Forelimb muscle (tissue), 1 donor: ENCODE measurements around the gene CDC42SE1. TPM values are rescaled to one million over a fixed set of nuclear protein-coding genes. Genes with fewer than 3 reads are reported as not detected.

Experiments
- DNase-seq: peaks from one replicate; pipeline ENCODE4 v3.0.0-alpha.2; 2013; ENCODE audit warnings: low read depth
- polyA plus RNA-seq: library from polyadenylated mRNA; unstranded; fragments of 120-200 nt; gene quantifications from one replicate; pipeline ENCODE4 v1.2.1, GENCODE V29; 2013; ENCODE audit not compliant: insufficient read length

The CDC42SE1 gene
- polyA plus RNA-seq, 1 donor = 53.3 TPM

DNA sequence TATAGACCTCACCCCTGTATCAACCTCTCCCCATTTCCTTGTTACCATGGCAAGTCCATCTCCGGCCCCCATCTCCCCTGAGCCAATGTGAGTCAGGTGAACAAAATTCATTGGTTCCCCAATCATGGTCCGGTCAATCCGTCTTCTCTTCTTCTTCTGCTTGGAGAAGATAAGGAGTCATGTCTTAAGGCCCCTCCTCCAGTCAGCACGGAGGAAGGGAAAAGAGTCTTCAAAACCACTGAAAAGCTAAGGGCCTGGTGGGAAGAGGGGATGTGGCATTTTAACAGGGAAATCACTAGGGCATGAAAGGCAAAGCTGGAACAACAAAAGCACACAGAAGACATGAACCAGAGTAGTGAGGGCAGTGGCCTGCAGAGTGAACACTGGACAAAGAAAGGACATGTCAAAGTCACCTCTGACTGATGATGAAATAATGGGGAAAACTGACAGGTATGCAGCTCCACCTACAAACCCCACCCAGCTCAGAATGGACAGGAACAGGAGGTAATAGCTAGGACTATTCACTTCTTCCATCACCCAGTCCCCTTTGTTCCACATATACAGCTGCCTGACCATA is 4.4 kb downstream of the CDC42SE1 start:
- no peak for DNase-seq

DNA sequence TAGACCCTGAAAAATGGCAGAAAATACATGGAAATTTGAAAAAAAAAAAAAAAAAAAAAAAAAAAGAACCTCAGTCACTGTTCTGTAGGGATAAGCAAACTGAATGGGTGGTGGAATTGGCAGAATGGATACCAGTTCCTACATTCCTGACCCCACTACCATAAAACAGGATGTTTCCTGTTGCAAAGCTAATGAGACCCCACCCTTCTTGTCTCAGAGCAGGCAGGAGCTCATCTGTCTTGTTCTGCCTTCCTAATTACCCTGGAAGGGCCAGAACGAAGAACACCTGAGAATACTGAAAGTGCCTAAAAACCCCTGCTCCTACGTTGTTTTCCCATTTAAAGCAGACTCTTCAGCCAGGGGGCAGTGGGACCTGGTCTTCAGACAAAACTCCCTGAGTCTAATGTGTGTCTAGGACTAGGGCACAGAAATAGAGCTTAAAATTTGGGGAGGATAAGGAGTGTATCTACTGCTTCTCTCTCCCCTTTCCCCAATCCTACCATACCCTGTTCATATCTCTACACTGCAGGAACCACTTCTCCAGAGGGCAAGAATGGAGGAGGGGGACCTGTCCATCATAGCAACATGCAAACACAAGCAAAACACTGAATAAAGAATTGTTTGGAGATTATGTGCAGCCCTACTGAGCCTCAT is 7.9 kb downstream of the CDC42SE1 start:
- no peak for DNase-seq

DNA sequence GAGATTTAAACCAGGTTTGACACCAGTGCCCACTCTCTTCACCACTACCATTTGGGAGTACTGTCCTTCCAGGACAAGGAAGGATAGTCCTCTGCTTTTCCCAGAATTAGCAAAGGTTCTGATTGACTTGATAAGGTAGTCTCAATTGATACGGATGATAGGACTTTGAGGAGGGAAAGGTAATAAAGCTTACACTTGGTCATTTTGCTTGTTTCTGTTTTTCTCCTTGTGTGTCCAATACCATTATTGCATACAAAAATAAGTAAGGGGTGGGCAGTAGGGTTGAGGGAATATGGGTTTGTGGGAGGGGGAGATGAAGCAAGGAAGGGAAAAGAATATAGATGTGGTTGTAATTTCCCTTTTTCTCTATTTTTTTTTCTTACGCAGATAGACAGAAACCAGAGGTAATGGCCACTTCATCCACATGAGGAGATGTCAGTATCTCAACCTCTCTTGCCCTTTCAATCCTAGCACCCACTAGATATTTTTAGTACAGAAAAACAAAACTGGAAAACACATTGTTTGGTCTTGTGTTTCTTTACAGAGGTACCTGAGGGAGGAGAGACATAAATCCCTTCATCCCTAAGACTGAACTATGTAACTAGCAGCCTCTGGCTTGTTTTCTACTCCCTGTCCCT is 9.3 kb downstream of the CDC42SE1 start:
- DNase-seq = no peak

DNA sequence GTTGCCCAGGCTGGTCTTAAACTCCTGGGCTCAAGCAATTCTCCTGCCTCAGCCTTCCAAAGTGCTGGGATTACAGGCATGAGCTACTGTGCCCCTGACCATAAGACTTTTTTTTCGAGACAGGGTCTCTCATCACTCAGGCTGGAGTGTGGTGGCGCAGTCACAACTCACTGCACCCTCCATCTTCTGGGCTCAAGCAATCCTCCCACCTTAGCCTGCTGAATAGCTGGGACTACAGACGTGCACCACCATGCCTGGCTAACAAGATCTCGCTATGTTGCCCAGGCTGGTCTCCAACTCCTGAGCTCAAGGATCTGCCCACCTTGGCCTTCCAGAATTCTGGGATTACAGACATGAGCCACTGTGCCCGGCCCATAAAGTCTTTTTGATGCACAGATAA is 10.0 kb downstream of the CDC42SE1 start:
- DNase-seq = no peak

DNA sequence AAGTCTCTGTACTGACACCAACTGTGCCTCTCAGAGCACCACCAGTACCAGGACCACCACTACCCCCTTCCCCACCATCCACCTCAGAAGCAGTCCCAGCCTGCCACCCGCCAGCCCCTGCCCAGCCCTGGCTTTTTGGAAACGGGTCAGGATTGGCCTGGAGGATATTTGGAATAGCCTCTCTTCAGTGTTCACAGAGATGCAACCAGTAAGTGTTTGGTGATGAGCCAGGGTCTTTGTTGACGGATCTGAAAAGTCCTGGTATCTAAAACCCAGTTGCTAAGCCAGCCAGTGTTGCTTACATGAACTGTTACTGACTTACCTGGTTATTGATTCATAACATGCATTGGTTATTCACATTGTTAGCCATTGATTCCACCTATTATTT is 10.8 kb downstream of the CDC42SE1 start:
- DNase-seq = no peak

DNA sequence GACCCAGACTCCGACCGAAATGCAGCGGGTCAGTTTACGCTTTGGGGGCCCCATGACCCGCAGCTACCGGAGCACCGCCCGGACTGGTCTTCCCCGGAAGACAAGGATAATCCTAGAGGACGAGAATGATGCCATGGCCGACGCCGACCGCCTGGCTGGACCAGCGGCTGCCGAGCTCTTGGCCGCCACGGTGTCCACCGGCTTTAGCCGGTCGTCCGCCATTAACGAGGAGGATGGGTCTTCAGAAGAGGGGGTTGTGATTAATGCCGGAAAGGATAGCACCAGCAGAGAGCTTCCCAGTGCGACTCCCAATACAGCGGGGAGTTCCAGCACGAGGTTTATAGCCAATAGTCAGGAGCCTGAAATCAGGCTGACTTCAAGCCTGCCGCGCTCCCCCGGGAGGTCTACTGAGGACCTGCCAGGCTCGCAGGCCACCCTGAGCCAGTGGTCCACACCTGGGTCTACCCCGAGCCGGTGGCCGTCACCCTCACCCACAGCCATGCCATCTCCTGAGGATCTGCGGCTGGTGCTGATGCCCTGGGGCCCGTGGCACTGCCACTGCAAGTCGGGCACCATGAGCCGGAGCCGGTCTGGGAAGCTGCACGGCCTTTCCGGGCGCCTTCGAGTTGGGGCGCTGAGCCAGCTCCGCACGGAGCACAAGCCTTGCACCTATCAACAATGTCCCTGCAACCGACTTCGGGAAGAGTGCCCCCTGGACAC is 11.3 kb downstream of the CDC42SE1 start:
- DNase-seq = no peak

DNA sequence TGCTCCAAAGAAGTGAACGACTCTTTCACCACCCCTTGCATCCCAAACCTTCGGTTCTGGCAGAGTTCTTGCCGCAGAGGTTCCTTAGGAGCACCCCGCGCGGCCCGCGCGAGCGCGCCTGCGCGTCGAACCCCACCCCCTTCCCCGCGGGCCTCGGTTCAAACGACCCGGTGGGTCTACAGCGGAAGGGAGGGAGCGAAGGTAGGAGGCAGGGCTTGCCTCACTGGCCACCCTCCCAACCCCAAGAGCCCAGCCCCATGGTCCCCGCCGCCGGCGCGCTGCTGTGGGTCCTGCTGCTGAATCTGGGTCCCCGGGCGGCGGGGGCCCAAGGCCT is 11.9 kb downstream of the CDC42SE1 start, which contains the start of gene C1orf56:
C1orf56 (plus strand) TSS at position 161 of the 334 bp plus-strand sequence; CDS start at position 258, 97 bp downstream.
- DNase-seq = no peak

DNA sequence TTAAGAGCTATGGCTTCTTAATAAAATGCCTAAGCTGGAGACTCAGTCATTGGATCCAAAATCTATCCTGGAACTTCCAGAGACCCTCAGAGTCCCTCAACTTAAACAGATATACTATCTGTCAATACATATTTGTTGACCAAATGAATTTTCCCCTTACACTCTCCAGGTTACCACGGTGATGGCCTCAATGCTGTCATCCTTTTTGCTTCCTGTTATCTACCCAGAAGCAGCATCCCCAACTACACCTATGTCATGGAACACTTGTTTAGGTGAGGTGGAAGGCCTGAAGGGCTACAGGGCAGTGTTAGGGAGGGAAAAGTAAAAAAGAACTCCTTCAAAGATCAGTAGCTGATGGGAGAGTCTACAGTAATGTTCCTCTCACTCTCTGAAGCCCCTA is 16.3 kb downstream of the CDC42SE1 start:
- DNase-seq = no peak

DNA sequence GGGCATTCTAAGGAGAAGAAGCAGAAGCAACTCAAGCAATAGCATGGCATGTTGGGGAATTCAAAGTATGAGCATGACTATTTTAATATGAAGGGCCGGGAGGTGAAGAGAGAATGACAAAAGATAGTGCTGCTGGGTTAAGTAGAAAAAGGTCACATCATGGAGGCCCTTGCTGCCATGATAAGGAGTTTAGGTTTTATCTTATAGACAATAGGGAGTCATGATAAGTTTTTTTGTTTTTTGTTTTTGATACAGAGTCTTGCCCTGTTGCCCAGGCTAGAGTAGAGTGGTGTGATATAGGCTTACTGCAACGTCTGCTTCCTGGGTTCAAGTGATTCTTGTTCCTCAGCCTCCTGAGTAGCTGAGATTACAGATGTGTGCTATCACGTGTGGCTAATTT is 19.9 kb downstream of the CDC42SE1 start:
- no peak for DNase-seq

DNA sequence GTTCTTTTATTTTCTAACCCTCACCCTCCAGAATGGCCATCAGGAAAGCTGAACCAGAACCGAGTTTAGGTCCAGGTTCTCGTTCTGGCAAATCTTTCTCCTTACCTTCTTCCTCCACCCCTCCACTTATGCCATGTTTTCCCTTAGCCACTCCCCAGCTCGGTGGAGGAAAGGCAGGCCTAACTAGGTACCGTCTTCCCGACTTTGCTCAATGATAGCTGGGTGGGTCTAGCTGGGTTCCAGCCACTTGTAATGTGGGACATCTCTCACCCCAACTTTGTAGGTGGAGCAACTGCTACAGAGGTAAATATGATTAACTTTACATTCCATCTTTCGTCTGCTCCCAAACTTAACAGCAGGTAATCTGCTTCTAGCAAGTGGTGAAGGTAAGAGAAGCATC is 22.4 kb downstream of the CDC42SE1 start:
- DNase-seq = no peak

DNA sequence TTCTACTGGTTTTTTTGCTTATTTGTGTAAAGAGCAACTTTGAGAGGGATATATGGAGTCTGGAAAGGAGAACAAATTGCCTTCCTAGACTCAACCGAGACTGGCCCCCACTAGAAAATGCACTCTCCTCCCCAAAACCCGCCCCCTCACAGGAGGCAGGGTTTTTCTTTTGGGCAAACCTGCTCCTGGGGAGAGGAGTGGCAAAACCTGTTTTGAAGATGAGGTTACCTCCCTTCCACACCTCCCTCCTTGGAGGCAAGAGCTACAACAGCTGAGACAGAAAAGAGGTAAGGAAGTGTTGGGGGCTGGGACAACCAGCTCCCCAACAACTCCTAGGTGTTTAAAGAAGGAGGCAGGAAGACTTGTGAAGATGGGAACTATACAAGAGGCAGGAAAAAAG is 23.1 kb downstream of the CDC42SE1 start, which contains the start of gene BNIPL:
BNIPL (plus strand) TSS at position 231 of the 400 bp plus-strand sequence; CDS start at position 371, 140 bp downstream.
- DNase-seq = no peak

DNA sequence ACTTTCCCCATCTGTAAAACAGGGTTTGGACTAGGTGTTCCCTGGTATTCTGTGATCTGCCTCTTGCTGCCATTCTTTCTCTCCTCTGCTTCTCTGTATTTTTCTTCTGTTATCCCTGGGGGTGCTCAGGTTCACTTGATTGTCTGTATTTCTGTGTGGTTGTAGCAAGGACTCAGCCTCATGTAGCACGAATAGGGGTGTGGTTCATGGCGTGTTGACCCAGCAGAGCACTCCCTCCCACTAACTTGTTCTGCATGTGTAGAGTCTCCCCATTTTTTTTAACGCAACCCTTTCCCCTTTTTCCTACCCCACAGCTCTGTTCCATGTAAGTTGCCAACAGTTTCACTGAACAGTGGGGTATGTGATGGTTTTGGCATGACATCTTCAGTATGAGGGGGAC is 24.3 kb downstream of the CDC42SE1 start:
- DNase-seq = no peak

DNA sequence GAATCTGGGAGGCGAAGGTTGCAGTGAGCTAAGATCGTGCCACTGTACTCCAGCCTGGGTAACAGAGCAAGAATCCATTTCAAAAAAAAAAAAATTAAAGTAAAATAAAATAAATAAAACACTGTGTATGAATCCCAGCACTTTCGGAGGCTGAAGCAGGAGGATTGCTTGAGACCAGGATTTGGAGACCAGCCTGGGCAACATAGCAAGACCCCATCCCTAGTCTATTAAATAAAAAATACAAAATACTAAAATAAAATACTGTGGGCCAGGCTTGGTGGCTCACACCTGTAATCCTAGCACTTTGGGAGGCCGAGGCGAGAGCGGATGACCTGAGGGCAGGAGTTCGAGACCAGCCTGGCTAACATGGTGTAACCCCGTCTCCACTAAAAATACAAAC is 27.3 kb downstream of the CDC42SE1 start:
- DNase-seq = no peak

DNA sequence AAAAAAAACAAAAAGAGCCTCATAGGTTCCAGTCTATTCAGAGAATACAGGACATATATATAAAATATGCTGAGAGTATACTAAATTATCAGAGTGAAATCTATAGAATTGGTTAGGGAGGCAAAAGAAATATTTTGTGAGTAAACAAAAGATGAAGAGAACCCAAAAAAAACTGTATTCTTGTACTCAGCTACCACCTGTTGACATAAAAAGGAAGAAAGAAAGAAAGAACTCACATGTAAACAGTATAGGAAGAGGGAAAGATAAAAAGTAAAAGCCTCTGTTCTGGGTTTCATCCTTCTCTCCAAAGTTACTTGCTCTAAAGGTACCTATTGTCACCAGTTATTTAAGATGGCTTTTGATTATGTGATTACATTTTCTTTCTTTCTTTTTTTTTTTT is 33.0 kb downstream of the CDC42SE1 start:
- no peak for DNase-seq

DNA sequence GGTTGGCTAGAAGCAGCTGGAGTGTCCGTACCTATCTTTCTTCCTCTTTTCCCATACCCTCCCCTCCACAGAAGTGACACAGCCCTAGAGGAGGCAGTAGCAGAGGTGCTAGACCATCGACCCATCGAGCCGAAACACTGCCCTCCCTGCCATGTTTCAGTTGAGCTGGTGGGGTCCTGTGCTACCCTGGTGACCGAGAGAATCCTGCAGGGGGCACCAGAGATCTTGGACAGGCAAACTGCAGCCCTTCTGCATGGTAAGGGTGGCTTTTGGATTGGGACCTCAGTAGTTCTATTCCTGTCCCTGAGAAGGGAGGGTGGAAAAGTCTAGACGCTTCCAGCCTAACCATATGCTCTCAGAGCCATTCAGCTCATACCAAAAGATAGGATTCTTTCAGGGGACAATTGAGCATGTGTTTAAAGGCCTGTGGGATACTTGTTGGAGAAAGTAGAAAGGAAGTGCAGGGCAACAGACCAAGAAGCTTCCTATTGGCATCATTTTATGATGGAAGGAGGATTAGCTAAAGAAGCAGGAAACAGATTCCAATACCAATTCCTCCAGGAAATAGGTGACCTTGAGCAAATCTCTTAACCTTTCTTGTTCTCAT is 34.8 kb downstream of the CDC42SE1 start:
- DNase-seq = no peak

DNA sequence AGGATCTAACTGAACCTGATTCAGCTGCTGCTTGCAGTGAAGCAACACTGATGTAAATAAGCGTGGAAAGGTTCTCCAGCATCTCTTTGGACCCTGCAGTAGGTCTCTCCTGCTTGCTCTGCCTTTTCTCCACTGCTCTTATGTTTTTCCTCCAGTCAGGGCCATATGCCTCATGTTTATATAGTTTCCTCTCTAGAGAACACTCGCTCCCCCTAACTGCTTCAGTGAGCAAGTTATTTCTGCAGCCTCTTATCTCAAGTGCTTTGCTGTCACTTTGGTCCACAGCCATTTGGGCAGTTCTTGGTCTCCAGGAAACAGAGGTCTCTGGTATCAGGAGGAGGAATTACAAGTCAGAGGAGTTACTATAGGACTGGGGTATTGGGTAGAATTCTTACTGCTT is 45.9 kb downstream of the CDC42SE1 start:
- DNase-seq = no peak

DNA sequence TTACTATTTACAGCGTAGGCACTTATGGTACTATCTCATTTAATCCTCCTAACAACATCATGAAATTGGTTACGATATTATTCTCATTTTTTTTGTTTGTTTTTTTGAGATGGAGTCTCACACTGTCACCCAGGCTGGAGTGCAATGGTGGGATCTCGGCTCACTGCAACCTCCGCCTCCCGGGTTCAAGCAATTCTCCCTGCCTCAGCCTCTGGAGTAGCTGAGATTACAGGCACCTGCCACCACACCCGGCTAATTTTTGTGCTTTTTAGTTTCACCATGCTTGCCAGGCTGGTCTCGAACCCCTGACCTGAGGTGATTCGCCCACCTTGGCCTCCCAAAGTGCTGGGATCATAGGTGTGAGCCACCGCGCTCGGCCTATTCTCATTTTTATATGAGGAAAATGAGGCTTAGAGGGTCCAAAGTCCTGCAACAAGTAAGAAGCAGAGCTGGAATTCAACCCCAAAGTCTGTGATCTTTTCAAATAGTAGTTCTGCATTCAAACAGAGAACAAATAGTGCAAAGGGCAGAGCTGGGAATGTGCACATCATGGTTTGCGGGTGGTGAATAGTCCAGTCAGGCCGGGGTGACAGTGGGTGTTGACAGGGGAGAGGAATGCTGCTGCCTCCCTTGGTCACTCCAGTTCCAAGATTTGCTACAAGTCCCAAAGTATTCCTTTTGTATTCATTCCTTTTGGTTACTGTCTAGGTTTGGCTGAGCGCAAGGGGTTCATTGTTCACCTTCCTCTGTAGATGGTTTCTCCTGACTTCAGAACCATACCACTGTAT is 46.5 kb downstream of the CDC42SE1 start:
- DNase-seq = no peak

DNA sequence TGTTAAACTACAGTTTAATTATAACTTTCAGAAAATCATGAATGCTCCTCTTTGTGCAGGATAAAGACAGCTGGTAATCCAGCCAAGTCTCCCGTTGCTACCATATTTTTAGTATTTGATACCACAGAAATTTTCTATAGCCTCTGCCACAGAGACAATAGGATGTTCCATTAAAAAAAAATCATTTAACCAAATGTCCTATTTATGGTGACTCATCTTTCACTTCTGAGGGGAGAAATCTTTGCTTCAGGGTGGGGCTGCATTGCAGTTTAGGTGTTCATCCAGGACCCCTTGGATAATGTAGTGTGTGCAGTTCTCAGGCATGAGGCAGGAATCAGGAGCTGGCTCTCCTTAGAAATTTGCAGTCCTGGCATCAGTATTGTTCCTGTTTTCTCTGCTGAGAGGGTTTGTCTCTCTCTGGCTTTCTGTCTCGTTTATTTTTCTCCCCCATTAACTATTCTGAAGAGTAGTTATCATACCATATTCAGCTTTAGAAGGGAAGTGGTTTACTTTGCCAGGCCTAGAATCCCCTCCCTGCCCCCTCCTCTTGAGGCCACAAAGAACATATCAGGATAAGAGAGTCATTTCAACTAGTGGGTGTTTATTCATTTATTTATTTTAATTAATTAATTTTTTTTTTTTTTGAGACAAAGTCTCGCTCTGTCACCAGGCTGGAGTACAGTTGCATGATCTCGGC is 48.1 kb downstream of the CDC42SE1 start:
- DNase-seq = no peak

DNA sequence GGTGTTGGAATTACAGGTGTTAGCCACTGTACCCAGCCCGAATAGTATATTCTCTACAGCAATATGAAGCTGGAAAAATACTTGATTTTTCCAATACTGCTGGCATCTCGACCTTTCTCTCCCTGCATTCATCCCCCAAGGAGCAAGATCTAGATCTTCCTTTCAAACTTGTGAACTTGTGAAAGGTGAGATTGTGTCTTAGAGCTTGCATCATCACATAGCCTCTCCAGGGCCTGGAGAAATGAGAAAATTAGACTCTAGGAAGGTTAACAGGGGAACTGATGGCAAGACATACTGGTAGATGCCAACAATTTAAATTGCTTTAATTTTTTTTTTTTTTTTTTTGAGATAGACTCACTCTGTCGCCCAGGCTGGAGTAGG is 49.1 kb downstream of the CDC42SE1 start:
- DNase-seq = no peak

DNA sequence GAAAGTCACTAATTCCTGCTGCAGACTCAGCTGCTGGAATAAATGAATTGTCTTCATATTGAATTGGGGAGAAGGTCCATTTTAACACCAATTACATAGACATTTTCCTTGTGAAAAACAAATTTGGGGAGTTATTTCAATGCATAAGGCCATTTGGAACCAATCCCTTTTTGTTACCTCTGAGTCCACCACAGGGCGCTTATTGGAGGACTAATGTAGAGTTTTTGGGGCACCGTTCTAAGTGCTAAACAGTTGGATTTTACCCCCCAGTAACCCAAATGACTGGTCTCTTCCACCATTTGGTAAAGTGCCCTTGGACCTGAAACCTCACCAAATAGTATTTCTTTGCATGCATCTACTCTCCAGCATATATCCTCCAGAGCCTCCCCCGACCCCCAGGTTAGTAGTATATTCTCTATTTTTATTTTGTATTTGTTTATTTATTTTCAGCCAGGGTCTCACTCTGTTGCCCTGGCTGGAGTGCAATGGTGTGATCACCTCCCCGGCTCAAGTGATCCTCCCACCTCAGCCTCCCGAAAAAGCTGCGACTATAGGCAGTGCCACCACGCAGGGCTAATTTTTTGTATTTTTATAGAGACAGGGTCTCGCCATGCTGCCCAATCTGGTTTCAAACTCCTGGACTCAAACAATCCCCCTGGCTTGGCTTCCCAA is 49.6 kb downstream of the CDC42SE1 start:
- DNase-seq = no peak
